GM19023 (cell line): ENCODE measurements around the gene CTCF.
A peak's percentile ranks its signal among the peaks of the same experiment; 100 is the strongest.

Experiments
- ATAC-seq: cut with Tn5 transposase; IDR thresholded peaks from one replicate; pipeline ENCODE4 v1.9.1; 2021; ENCODE audit warnings: mild to moderate bottlenecking, moderate library complexity; ENCODE audit not compliant: unreplicated experiment

The CTCF gene

GRCh38 chr16:67548265-67549126, 13.8 kb upstream of the CTCF start:
- no peak for ATAC-seq

GRCh38 chr16:67549240-67549639, 13.1 kb upstream of the CTCF start:
- ATAC-seq: no peak

GRCh38 chr16:67549936-67550335, 12.4 kb upstream of the CTCF start:
- ATAC-seq: no peak

- ATAC-seq: no peak
Measured at GRCh38 chr16:67551091-67551490, 11.2 kb upstream of the CTCF start.

GRCh38 chr16:67551972-67552371, 10.4 kb upstream of the CTCF start:
- ATAC-seq: no peak

- ATAC-seq: no peak
Measured at GRCh38 chr16:67552476-67552875, 9.8 kb upstream of the CTCF start.

GRCh38 chr16:67555795-67556212, 6.5 kb upstream of the CTCF start:
- no peak for ATAC-seq

GRCh38 chr16:67558859-67559258, 3.5 kb upstream of the CTCF start:
- no peak for ATAC-seq

GRCh38 chr16:67560827-67561342, 1.4 kb upstream of the CTCF start:
- ATAC-seq: no peak

- ATAC-seq: no peak
Measured at GRCh38 chr16:67561501-67561823, 864 bp upstream of the CTCF start.

GRCh38 chr16:67561824-67562525, 351 bp upstream of the CTCF start:
- ATAC-seq: peak; percentile 77

GRCh38 chr16:67562918-67563707, 787 bp downstream of the CTCF start:
- ATAC-seq: peak; percentile 12

- no peak for ATAC-seq
Measured at GRCh38 chr16:67563708-67564468, 1.6 kb downstream of the CTCF start.

- ATAC-seq: no peak
Measured at GRCh38 chr16:67565470-67566100, 3.3 kb downstream of the CTCF start.

- ATAC-seq: no peak
Measured at GRCh38 chr16:67571464-67571863, 9.1 kb downstream of the CTCF start.

GRCh38 chr16:67571981-67572431, 9.7 kb downstream of the CTCF start:
- ATAC-seq: no peak

- ATAC-seq: no peak
Measured at GRCh38 chr16:67579686-67580085, 17.4 kb downstream of the CTCF start.

GRCh38 chr16:67580202-67580601, 17.9 kb downstream of the CTCF start:
- no peak for ATAC-seq

- no peak for ATAC-seq
Measured at GRCh38 chr16:67593288-67593687, 31.0 kb downstream of the CTCF start.

GRCh38 chr16:67593701-67594100, 31.4 kb downstream of the CTCF start:
- ATAC-seq: no peak
